Stimulated activated CD4-positive, alpha-beta T cell treated with anti-CD3 and anti-CD28 coated beads, Interleukin-4, amount 100 ng/mL, for 24 hours (primary cell): Measurements from ENCODE around the gene IRF2BP2.
A peak's percentile ranks its signal among the peaks of the same experiment; 100 is the strongest.

Experiments
- DNase-seq: peaks from one replicate; pipeline ENCODE4 v3.0.0-alpha.2; 2020

The IRF2BP2 gene

DNA sequence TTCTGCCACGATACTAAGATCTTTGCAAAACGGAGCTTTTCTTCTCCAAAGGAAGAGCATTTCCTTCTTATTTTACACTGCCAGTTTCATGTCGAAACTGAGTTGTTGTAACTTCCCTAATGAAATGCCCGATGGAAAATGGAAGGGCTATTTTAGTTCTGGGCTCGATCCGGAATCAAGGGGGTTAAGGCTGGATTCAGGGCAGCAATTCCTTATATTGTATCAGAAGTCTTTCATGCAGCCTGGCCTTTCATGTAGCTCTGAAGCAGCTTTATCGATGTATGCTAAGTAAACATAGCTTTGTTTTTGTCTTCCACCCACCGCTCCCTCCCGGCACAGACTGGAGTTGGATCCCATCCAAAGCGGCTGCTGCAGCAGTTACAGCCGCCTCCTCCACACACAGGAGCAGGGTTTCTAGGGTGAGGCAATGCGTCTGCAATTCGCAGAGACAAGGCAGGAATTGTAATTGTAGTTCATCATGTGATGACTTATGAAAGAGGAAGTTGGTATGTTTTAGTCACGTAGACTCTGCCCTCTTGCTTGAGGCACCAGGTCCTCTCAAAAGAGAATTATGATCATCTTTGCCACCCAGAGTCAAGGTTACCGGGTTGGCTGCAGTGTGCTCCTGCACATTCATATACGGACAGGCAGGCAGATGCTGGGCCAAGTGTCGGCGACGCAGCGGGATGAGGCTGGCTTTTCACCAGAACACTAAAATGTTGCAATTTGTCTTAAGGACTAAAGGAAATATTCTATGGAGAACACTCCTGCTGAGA lies 2.6 kb upstream of the IRF2BP2 start:
- DNase-seq, result peak; percentile 69

DNA sequence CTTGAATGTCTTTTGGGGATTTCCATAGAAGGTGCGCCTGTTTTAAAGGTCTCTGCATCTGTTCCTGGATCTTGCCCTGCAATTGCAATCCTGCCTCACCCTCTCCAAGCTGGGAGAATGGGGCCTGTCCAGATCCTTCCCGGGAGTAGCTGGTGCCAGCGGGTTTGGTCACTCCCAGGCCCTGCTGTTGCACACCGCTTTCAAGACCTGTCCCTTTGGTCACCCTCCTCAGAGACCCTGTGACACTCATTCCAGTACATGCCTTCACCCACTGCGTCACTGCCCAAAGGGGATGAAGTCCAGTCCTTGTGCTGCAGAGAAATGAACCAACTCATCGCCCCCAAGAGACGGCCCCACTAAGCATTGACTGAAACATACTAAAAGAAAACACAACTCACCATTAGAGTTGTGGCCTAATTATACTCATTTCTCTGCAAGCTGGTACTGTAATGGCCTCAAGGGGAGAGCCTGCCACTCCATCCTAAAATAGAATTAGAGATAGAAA lies 1.9 kb upstream of the IRF2BP2 start:
- DNase-seq, result peak; percentile 24

DNA sequence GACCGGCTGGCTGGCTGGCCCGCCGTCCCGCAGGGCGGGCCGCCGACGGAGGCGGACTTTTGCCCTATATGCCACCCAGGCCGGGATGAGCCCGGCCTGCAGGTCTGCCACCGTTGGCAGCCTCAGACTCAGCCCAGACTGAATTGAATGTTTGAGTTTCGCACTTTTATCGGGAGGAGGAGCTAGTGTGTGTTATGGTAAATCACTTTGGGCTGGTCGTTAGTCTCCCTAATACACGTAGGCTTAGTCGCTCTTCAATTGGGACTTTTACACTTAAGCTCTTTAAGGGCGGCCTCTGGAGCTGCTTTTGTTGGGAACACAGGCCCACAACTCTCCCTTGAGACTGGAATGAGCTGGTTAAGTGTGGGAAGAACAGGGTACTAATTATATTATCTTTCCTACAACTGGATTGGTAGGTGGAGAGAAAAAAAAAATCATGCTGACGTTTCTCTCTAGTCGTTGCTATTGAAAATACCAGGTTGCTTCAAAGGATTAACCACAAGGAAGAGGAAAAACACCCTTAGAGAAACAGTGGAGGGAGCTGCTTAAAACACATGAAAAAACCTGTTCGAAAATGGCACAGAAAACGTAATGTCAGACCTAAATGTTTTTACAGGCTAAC lies 1.4 kb upstream of the IRF2BP2 start:
- peak; percentile 70 for DNase-seq

DNA sequence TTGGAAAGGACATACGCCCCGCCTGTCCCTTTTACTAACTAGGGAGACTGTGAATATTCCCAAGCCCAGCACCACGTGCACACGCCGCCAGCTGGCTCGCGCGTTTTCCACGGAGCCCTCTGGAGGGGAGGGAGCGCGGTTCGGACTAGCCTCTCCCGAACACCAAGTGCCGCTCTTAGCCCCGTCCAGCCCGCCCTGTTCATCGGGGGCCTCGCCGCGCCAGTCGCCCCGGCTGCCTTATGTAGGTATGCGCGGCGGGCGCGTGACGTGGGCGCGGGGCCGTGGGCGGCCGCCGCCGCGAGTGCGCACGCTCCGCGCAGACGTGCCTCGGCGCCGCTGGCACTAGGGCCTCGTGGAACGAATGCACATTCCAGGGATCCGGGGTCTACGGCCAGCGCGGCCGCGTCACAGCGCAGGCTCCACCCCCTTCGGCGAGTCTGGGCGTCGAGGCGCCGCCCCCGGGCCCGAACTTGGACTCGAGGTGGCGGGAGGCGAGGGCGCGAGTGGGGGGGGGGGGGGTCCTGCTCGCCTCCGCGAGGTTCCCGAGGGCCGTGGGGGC lies 767 bp upstream of the IRF2BP2 start:
- DNase-seq, result peak; percentile 91

DNA sequence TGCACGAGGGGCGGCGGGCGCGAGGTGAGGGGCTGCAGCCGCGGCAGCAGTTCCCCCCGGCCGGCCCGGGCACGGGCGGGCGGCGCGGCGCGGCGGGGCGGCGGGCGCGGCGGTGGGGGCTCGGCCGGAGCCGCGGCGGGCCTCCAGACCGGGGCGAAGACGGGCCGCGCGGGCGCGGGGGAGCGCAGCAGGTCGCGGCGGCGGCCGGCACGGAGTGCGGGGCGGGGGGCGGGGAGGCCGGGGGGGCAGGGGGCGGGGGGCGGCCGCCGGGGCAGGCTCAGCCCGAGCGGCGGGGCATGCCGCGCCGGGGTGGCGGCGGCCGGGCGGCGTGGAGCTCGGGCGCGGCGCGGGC lies 311 bp downstream of the IRF2BP2 start:
- peak; percentile 7 for DNase-seq

GRCh38 chr1:234608911-234609690 lies 877 bp downstream of the IRF2BP2 start:
- peak; percentile 76 for DNase-seq

DNA sequence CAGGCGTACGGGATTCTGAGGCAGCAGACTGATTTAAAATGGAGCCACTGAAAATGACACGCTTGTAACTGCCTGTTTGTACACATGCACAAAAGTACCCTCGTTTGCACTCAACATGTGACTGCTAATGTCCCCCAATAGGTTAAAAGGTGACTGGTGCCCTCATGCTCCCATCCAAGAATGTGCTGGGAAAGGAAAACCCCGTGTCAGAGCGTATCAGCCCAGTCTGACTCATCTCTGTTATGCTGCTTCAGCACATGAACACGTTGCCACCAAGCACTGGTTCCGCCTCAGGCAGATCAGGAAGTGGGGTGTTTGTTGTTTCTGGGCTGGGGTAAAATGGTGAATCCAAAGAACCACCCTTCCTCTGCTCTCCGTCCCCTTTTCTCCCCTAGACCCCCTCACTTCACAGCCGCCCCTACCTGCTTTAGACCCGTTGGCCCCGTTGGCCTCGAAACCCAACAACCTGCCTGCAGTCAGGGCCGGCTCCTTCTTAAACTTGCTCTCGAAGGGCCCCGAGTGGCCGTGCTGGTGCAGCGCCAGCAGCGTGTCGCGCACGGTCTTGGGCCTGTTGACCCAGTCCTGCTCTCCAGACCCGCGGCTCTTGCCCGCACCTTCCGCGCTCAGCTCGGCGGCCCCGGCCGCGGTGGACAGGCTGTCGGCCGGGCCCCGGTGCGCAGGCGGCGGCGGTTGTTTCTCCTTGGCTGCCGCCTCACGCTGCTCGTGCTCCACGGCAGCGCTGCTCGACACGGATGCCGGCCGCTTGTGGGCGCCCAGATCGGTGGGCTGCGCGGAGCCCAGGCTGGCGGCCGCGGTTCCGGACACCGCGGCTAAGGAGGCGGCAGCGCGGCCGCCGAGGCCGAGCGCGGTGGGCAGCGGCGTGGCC lies 1.7 kb downstream of the IRF2BP2 start:
- peak; percentile 82 for DNase-seq

- DNase-seq, result peak; percentile 17
Observed at GRCh38 chr1:234607109-234608024, 2.6 kb downstream of the IRF2BP2 start.

GRCh38 chr1:234606784-234607108 lies 3.2 kb downstream of the IRF2BP2 start:
- DNase-seq, result no peak

DNA sequence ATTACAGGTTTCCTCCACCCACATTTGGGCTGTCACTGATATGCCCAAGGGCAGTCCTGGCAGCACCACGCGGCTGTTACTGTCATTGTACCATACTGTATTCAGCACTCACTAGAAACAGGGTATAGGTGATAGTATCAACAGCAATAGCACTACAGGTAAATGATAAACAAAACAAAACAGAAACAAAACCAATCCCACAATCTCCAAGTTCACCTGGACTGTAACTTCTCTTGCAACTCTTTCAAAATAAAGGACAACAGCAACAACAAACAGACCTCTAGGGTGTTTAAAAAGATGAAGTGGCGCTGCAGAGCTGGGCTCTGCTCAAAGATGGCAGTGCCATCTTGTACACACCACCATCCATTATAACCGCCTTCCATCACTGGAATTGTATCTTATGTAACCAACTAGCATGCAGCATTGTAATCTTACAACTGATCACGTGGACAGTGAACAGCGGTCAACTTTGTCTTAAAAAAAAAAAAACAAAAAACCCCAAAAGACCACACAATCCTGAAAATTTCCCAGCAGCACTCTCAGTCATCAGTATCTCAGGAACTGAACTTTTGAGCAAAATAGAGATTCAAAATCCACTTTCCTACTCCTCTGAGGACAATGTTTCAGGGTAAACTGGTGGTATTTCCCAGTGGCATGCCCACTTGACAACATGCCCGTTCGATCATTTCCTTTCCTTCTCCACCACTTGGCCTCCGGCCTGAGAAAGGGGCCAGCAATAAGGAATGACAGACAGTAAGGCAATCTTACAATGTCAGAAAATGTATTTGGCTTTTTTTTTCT lies 3.8 kb downstream of the IRF2BP2 start:
- peak; percentile 55 for DNase-seq

DNA sequence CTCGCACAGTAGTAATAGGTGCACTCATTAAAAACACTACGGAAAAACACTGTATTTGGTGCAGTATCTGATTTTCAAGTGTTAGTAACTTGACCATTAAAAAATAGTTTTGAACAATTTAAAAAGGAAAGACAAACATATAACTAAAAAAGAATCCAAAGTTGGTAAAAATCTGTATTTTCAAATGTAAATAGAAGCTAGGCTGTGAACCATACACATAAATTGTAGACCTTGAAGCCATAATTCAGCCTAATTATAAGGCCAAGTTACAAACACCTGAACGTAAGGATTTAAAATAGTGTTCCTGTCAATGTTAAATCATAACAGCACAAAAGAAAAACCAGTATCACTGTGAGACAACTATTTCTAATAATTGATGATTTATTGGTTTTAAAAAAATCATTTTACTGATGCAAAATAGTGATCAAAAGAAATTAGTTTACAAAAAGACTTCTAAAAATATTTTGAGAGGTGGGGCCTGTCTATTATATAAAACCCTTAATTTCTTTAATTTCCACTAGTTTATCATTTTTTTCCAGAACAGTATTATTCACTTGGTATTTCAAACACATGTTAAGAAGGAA lies 4.5 kb downstream of the IRF2BP2 start:
- DNase-seq, result no peak

GRCh38 chr1:234604495-234605398 lies 5.2 kb downstream of the IRF2BP2 start:
- DNase-seq, result no peak

- DNase-seq, result no peak
Observed at GRCh38 chr1:234603221-234604204, 6.5 kb downstream of the IRF2BP2 start.

- DNase-seq, result peak; percentile 33
Observed at GRCh38 chr1:234602334-234603220, 7.4 kb downstream of the IRF2BP2 start.

DNA sequence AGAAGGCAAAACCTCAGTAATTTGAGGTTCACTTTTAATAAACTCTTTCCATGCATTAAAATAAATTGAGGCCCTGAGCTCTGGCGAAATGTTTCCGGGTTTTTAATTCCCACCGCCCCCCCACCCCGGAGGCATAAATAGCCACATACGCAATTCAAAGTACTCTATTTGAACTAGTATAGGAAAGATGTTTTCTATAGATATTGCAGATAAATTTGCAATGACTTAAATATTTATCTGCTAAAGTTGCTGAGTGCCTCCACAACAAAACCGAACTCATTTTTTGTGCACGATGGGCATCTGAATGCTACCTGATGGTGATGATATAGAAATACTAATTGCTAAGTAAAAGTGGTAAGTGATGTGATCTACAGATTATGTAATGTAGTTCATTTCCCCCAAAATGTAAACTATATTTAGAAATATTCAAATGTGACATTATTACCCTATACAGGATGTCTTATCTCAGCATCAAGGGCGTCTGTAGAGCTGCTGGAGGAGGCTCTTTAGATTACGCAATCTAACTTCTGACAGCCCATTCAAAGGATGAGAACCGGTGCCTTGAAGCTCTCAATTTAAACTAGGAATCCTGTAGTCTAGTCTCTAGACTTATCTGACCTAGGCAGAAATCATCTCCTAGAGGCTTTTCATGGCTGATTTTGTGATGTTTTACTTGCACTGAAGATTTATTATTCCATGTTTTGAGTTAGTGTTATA lies 8.5 kb downstream of the IRF2BP2 start:
- peak; percentile 19 for DNase-seq
